Tibial artery (tissue), 4 donors: ENCODE measurements around the gene SLC25A13.

Experiments used
- DNase-seq, 2 donors: peaks; one replicate each; pipeline ENCODE4 v3.0.0-alpha.2; 2019
- H3K27ac ChIP-seq, 2 donors: fragments of 200-600 bp; sonication (generic) in 1 of 2; 1 replicate in 1 of 2; 2 replicates in 1 of 2; pipeline ENCODE4 v1.5.1; 2018 to 2019; ENCODE audit warnings: mild to moderate bottlenecking in 1 of 2
- H3K27me3 ChIP-seq, 2 donors: fragments of 200-600 bp; sonication (generic) in 1 of 2; one replicate each; pipeline versions ENCODE4 v1.5.1 to v1.6.0; 2016 to 2019
- H3K36me3 ChIP-seq, 3 donors: fragments of 200-600 bp; sonication (generic) in 2 of 3; one replicate each; pipeline ENCODE4 v1.5.1; 2016 to 2019; ENCODE audit warnings: mild to moderate bottlenecking in 2 of 3
- H3K4me1 ChIP-seq, 4 donors: fragments of 200-600 bp; sonication (generic) in 2 of 4; 1 replicate in 3 of 4; 2 replicates in 1 of 4; pipeline ENCODE4 v1.5.1; 2016 to 2019
- H3K4me3 ChIP-seq, 2 donors: fragments of 200-600 bp; sonication (generic) in 1 of 2; 1 replicate in 1 of 2; 2 replicates in 1 of 2; pipeline ENCODE4 v1.5.1; 2018 to 2019; ENCODE audit warnings: mild to moderate bottlenecking in 2 of 2
- H3K9me3 ChIP-seq, 3 donors: fragments of 200-600 bp; sonication (generic) in 1 of 3; one replicate each; pipeline ENCODE4 v1.5.1; 2016 to 2019
- CTCF ChIP-seq, 2 experiments: fragments of 200-600 bp in 1 of 2; fragments of 450-650 bp in 1 of 2; IDR thresholded peaks; one replicate each; pipeline ENCODE4 v1.5.1; 2017 to 2019; ENCODE audit warnings: antibody characterized with exemption in 2 of 2, mild to moderate bottlenecking in 1 of 2, moderate library complexity in 1 of 2
- intact Hi-C: fragments of 100-400 bp; cut with DNase I; formaldehyde crosslinking; loops from one replicate; pipeline ENCODE4 v1.15.0; 2023; ENCODE audit warnings: low total_unique reads

The SLC25A13 gene

GRCh38 chr7:96337519-96337918 is 15.6 kb upstream of the SLC25A13 start:
- no peak for TF ChIP-seq CTCF (IDR thresholded peaks at IDR 0.05)
- H3K4me1 ChIP-seq, result peaks cover 0 to 30% (median 12%) of the 10 kb centered on the region in 4 donors
- peak overlapping the region; percentile 35 to 55 for H3K27ac ChIP-seq
- H3K36me3 ChIP-seq, result no peaks in the 10 kb centered on the region
- peak in 1 of 2 donors; percentile 30 for DNase-seq
- intact Hi-C loops, result no loop called here
- no peaks in the 10 kb centered on the region for H3K27me3 ChIP-seq
- no peaks in the 10 kb centered on the region for H3K9me3 ChIP-seq
- H3K4me3 ChIP-seq, result no peak overlapping the region

GRCh38 chr7:96332325-96332724 is 10.4 kb upstream of the SLC25A13 start:
- Histone ChIP-seq H3K36me3 (no peaks in the 10 kb centered on the region), H3K27ac (no peak overlapping the region), H3K4me1 (peaks cover 0 to 22% (median 7%) of the 10 kb centered on the region in 4 donors), H3K27me3 (no peaks in the 10 kb centered on the region), H3K9me3 (no peaks in the 10 kb centered on the region), H3K4me3 (no peak overlapping the region)
- no peak for TF ChIP-seq CTCF (IDR thresholded peaks at IDR 0.05)
- intact Hi-C loops, result no loop called here
- DNase-seq, result no peak

GRCh38 chr7:96331775-96332174 is 9.9 kb upstream of the SLC25A13 start:
- Histone ChIP-seq H3K27ac (no peak overlapping the region), H3K4me3 (no peak overlapping the region), H3K27me3 (no peaks in the 10 kb centered on the region), H3K36me3 (no peaks in the 10 kb centered on the region), H3K4me1 (peaks cover 0 to 17% (median 2%) of the 10 kb centered on the region in 4 donors), H3K9me3 (no peaks in the 10 kb centered on the region)
- no peak for DNase-seq
- intact Hi-C loops, result no loop called here
- no peak for TF ChIP-seq CTCF (IDR thresholded peaks at IDR 0.05)

- H3K9me3 ChIP-seq, result no peaks in the 10 kb centered on the region
- H3K27me3 ChIP-seq, result no peaks in the 10 kb centered on the region
- no peak for TF ChIP-seq CTCF (IDR thresholded peaks at IDR 0.05)
- no peaks in the 10 kb centered on the region for H3K36me3 ChIP-seq
- H3K4me3 ChIP-seq, result no peak overlapping the region
- H3K27ac ChIP-seq, result no peak overlapping the region
- peaks cover 0 to 12% (median 0%) of the 10 kb centered on the region in 4 donors for H3K4me1 ChIP-seq
- intact Hi-C loops, result no loop called here
- no peak for DNase-seq
Measured at GRCh38 chr7:96331233-96331632, 9.3 kb upstream of the SLC25A13 start.

GRCh38 chr7:96330193-96330592 is 8.3 kb upstream of the SLC25A13 start:
- no peak overlapping the region for H3K4me3 ChIP-seq
- no peaks in the 10 kb centered on the region for H3K9me3 ChIP-seq
- no peaks in the 10 kb centered on the region for H3K27me3 ChIP-seq
- no peak for DNase-seq
- H3K4me1 ChIP-seq, result peaks cover 0 to 6% (median 0%) of the 10 kb centered on the region in 4 donors
- no peak overlapping the region for H3K27ac ChIP-seq
- TF ChIP-seq CTCF (IDR thresholded peaks at IDR 0.05), result no peak
- H3K36me3 ChIP-seq, result no peaks in the 10 kb centered on the region
- intact Hi-C loops, result no loop called here

GRCh38 chr7:96329241-96329640 is 7.3 kb upstream of the SLC25A13 start:
- Histone ChIP-seq H3K4me1 (no peaks in the 10 kb centered on the region), H3K9me3 (no peaks in the 10 kb centered on the region), H3K4me3 (no peak overlapping the region), H3K27ac (no peak overlapping the region), H3K36me3 (no peaks in the 10 kb centered on the region), H3K27me3 (no peaks in the 10 kb centered on the region)
- no peak for TF ChIP-seq CTCF (IDR thresholded peaks at IDR 0.05)
- intact Hi-C loops, result no loop called here
- DNase-seq, result no peak
